Measurements from ENCODE around the gene HDAC4. TPM values are rescaled to one million over a fixed set of nuclear protein-coding genes. Genes with fewer than 3 reads are reported as not detected.

The HDAC4 gene
- polyA plus RNA-seq, 1 donor (not counting 4 experiments of a cell fraction or from before 2014, with no cell fraction given): 2.9 TPM

GRCh38 chr2:239064253-239064652 is 336.6 kb downstream of the HDAC4 start:
- H3K9me3 ChIP-seq (ENCODE audit: control insufficient read depth, low read depth, low read length): no peaks in the 10 kb centered on the region
- H3K79me2 ChIP-seq (ENCODE audit: control insufficient read depth, insufficient read depth, low read length): no peaks in the 10 kb centered on the region
- H3K4me3 ChIP-seq (ENCODE audit: control insufficient read depth in 2 of 3, extremely low read depth in 1 of 3, insufficient read depth in 2 of 3, low read depth in 1 of 3, low read length in 3 of 3): no peak overlapping the region
- H3K27me3 ChIP-seq (ENCODE audit: control insufficient read depth, extremely low read depth, insufficient read depth, low read length): no peaks in the 10 kb centered on the region
- no peaks in the 10 kb centered on the region for H3K4me1 ChIP-seq (ENCODE audit: control insufficient read depth, extremely low read depth, insufficient read depth, low read length)
- H3K27ac ChIP-seq (ENCODE audit: control insufficient read depth, insufficient read depth, low read length): no peak overlapping the region
- no peaks in the 10 kb centered on the region for H4K20me1 ChIP-seq (ENCODE audit: control insufficient read depth, extremely low read depth, insufficient read depth, low read length)
- no peak overlapping the region for H2AFZ ChIP-seq (ENCODE audit: control insufficient read depth, low read length)
- H3K9ac ChIP-seq (ENCODE audit: control insufficient read depth, extremely low read depth, insufficient read depth, low read length): no peak overlapping the region
- H3K36me3 ChIP-seq (ENCODE audit: control insufficient read depth in 2 of 2, extremely low read depth in 1 of 2, insufficient read depth in 2 of 2, low read length in 2 of 2): peaks cover 0 to 5% of the 10 kb centered on the region in 2 experiments
- TF ChIP-seq CTCF (optimal IDR thresholded peaks at IDR 0.05 in 1 of 3, IDR thresholded peaks at IDR 0.05 in 1 of 3, conservative IDR thresholded peaks at IDR 0.05 in 1 of 3; ENCODE audit: extremely low read depth in 1 of 3, insufficient read depth in 2 of 3, low read length in 3 of 3) (no peak), EZH2 (IDR thresholded peaks at IDR 0.05; ENCODE audit: low read length) (no peak)
- DNase-seq (ENCODE audit: low read depth, low spot score) (no peak), FAIRE-seq (no peak)
- dilution Hi-C loops (cut with MboI; ENCODE audit: extremely low pct_ligation_motif_present, low sequenced_read_pairs): no loop called here
- H3K4me2 ChIP-seq (ENCODE audit: control insufficient read depth, extremely low read depth, insufficient read depth, low read depth, low read length): no peak overlapping the region
- no peaks in the 10 kb centered on the region for H3K9me1 ChIP-seq (ENCODE audit: control insufficient read depth, extremely low read depth, insufficient read depth, low read length)

GRCh38 chr2:239062743-239063142 is 338.1 kb downstream of the HDAC4 start:
- no peak overlapping the region for H3K4me3 ChIP-seq (ENCODE audit: control insufficient read depth in 2 of 3, extremely low read depth in 1 of 3, insufficient read depth in 2 of 3, low read depth in 1 of 3, low read length in 3 of 3)
- no peaks in the 10 kb centered on the region for H3K79me2 ChIP-seq (ENCODE audit: control insufficient read depth, insufficient read depth, low read length)
- no peaks in the 10 kb centered on the region for H3K9me3 ChIP-seq (ENCODE audit: control insufficient read depth, low read depth, low read length)
- TF ChIP-seq CTCF (optimal IDR thresholded peaks at IDR 0.05 in 1 of 3, IDR thresholded peaks at IDR 0.05 in 1 of 3, conservative IDR thresholded peaks at IDR 0.05 in 1 of 3; ENCODE audit: extremely low read depth in 1 of 3, insufficient read depth in 2 of 3, low read length in 3 of 3): no peak
- no peak for TF ChIP-seq EZH2 (IDR thresholded peaks at IDR 0.05; ENCODE audit: low read length)
- DNase-seq (ENCODE audit: low read depth, low spot score) (no peak), FAIRE-seq (no peak)
- H3K4me1 ChIP-seq (ENCODE audit: control insufficient read depth, extremely low read depth, insufficient read depth, low read length): no peaks in the 10 kb centered on the region
- no peak overlapping the region for H3K4me2 ChIP-seq (ENCODE audit: control insufficient read depth, extremely low read depth, insufficient read depth, low read depth, low read length)
- H2AFZ ChIP-seq (ENCODE audit: control insufficient read depth, low read length): no peak overlapping the region
- dilution Hi-C loops (cut with MboI; ENCODE audit: extremely low pct_ligation_motif_present, low sequenced_read_pairs): no loop called here
- no peaks in the 10 kb centered on the region for H3K9me1 ChIP-seq (ENCODE audit: control insufficient read depth, extremely low read depth, insufficient read depth, low read length)
- no peak overlapping the region for H3K9ac ChIP-seq (ENCODE audit: control insufficient read depth, extremely low read depth, insufficient read depth, low read length)
- H3K27me3 ChIP-seq (ENCODE audit: control insufficient read depth, extremely low read depth, insufficient read depth, low read length): no peaks in the 10 kb centered on the region
- H4K20me1 ChIP-seq (ENCODE audit: control insufficient read depth, extremely low read depth, insufficient read depth, low read length): no peaks in the 10 kb centered on the region
- H3K36me3 ChIP-seq (ENCODE audit: control insufficient read depth in 2 of 2, extremely low read depth in 1 of 2, insufficient read depth in 2 of 2, low read length in 2 of 2): peaks cover 0 to 5% of the 10 kb centered on the region in 2 experiments
- no peak overlapping the region for H3K27ac ChIP-seq (ENCODE audit: control insufficient read depth, insufficient read depth, low read length)
